ENCODE results near the gene NSMCE1. TPM values are rescaled to one million over a fixed set of nuclear protein-coding genes. Genes with fewer than 3 reads are reported as not detected.
"Not testable (repeated sequence)": the region's sequence is repeated elsewhere in the genome, so short reads cannot be mapped to it uniquely, and the experiment has no call there.

Gene NSMCE1
- total RNA-seq, 4 donors from 2014 or later = 27.7 to 41.4 (median 31.5) TPM

DNA sequence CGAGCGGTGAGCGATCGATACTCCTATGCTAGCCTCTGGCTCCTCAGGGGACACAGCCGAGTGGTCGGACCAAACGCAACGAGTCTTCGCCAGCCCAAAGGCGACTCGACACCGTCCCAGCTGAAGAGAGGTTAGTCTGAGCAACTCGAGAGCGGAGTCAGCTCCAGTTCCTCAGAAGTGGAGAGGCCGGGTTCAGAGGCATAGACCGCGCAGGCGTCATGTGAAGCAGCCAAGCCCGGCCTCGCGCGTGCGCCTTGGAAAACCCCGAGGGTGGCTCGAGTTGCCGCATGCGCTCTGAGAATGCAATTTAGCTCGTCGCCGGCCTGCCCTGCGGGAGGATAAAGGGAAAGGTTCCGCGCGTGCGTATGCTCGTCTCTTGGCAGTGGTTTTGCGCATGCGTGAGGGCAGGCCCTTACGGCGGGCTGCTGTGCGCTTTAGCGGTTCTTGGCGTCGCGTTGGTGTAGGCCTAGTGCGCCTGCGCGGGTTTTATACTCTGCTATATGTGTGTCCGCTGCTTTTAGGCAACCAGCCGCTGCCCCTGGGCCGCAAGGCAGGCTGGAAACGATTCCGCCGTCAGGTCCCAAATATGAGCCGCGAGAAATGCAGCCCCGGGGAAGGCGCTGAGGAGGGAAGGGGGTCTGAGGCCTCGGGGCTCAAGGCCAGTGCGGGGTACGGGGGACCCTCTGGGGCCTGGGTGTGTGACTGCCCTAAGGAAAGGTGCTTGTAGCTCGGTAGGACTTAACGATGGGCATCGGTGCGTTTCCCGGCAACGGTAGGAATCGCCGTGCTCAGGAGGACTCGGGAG, 64.9 kb downstream of the NSMCE1 start, which contains the start of gene KDM8:
KDM8 (plus strand) TSS at position 20 of the 805 bp plus-strand sequence. CDS start 6,598 bp downstream, outside the sequence.
- H3K4me1 ChIP-seq = peaks cover 0 to 14% (median 6%) of the 10 kb centered on the region in 4 donors
- peak within 1 kb of the TSS; percentile 91 to 99 (median 98) for H3K27ac ChIP-seq
- no peaks in the 10 kb centered on the region for H3K36me3 ChIP-seq

DNA sequence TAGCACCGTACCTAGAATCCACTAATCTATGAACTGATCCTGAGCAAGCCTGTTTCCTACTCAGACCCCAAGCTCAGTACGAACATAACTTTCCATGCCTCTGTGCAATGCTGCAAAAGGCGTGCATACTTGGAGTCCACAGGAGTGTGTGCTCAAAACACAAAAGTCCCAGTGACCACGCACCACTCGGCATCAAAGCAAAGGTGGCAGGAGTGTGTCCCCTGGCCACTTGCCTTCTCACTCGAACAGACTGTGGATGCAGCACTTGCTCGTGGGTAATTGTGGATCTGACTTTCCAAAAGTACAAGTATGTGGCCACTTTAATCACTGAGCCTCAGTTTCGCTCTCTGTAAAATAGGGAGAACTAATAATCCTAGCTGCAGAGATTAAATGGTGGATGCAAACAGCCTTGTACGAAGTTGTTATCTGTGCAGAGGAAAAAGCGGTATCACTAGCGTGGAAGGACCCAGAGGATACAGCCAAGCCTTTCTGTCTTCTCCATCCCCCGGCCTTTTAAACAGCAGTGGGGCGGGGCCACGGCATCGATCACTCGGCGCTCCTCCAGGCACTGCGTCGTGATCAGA, 65.6 kb downstream of the NSMCE1 start:
- 27% methylated on average over 17 to 19 of the region's 19 CpGs for WGBS, 2 donors
- no peaks in the 10 kb centered on the region for H3K27me3 ChIP-seq
- H3K4me3 ChIP-seq = peak overlapping the region; percentile 63 to 87 (median 74)
- peak; percentile 85 to 94 for DNase-seq (ENCODE audit: low spot score in 2 of 2)
- TF ChIP-seq EP300 (IDR thresholded peaks at IDR 0.05) (no peak), POLR2A (IDR thresholded peaks at IDR 0.05) (no peak)
- TF ChIP-seq, protein P1, sequence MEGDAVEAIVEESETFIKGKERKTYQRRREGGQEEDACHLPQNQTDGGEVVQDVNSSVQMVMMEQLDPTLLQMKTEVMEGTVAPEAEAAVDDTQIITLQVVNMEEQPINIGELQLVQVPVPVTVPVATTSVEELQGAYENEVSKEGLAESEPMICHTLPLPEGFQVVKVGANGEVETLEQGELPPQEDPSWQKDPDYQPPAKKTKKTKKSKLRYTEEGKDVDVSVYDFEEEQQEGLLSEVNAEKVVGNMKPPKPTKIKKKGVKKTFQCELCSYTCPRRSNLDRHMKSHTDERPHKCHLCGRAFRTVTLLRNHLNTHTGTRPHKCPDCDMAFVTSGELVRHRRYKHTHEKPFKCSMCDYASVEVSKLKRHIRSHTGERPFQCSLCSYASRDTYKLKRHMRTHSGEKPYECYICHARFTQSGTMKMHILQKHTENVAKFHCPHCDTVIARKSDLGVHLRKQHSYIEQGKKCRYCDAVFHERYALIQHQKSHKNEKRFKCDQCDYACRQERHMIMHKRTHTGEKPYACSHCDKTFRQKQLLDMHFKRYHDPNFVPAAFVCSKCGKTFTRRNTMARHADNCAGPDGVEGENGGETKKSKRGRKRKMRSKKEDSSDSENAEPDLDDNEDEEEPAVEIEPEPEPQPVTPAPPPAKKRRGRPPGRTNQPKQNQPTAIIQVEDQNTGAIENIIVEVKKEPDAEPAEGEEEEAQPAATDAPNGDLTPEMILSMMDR (IDR thresholded peaks at IDR 0.05) = no peak
- H3K4me1 ChIP-seq = peaks cover 0 to 14% (median 6%) of the 10 kb centered on the region in 4 donors
- no peaks in the 10 kb centered on the region for H3K36me3 ChIP-seq
- H3K27ac ChIP-seq = peak overlapping the region; percentile 91 to 99 (median 98)
- no peaks in the 10 kb centered on the region for H3K9me3 ChIP-seq

More for the DNA sequence above, 64.9 kb downstream of the NSMCE1 start, which contains the start of gene KDM8:
- H3K4me3 ChIP-seq = peak within 1 kb of the TSS; percentile 63 to 87 (median 74)
- H3K9me3 ChIP-seq = no peaks in the 10 kb centered on the region
- TF ChIP-seq, protein P1 (IDR thresholded peaks at IDR 0.05) = peak in 1 of 5 experiments; percentile 26
- TF ChIP-seq POLR2A (IDR thresholded peaks at IDR 0.05) (peak in 1 of 2 donors; percentile 72), EP300 (IDR thresholded peaks at IDR 0.05) (peak; percentile 79 to 91)
- WGBS, 2 donors = 0 to 1% methylated on average over 62 to 64 of the region's 70 CpGs
- H3K27me3 ChIP-seq = no peaks in the 10 kb centered on the region
- peak; percentile 94 to 96 for DNase-seq (ENCODE audit: low spot score in 2 of 2)

DNA sequence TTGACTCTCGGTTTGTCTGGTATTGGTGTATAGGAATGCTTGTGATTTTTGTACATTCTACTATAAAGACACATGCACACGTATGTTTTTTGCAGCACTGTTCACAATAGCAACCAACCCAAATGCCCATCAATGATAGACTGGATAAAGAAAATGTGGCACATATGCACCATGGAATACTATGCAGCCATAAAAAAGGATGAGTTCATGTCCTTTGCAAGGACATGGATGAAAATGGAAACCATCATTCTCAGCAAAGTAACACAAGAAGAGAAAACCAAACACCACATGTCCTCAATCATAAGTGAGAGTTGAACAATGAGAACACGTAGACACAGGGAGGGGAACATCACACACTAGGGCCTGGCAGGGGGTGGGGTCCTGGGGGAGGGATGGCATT, 67.7 kb downstream of the NSMCE1 start:
- not testable (repeated sequence) for H3K36me3 ChIP-seq; H3K27me3 ChIP-seq; DNase-seq (ENCODE audit: low spot score in 2 of 2); H3K27ac ChIP-seq; H3K4me3 ChIP-seq; H3K9me3 ChIP-seq
- H3K4me1 ChIP-seq = peaks cover 0 to 14% (median 6%) of the 10 kb centered on the region in 4 donors
- WGBS, 2 donors = 88 to 95% methylated on average over 3 of the region's 3 CpGs

DNA sequence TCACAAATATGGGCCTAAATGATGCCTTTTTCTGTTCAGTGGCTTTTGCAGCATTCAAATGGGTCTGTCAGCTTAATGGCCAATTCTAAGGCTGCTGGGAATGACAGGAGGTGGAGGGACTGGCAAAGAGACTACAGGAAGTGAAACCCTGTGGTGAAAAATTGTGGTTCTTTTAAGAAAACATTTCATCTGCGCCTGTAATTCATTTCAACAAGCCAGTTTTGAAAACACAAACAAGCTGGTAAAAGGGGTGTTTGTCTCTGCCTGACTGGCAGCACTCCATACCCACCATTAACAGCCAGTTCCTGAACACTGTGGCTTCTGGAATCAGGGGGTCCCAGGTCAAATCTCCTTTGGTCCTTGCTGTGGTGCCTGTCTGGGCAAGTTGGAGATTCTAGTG, 68.8 kb downstream of the NSMCE1 start:
- DNase-seq (ENCODE audit: low spot score in 2 of 2) = no peak
- Histone ChIP-seq H3K9me3 (no peaks in the 10 kb centered on the region), H3K27ac (peak overlapping the region in 1 of 4 donors; percentile 62), H3K4me1 (peaks cover 0 to 11% (median 4%) of the 10 kb centered on the region in 4 donors), H3K4me3 (no peak overlapping the region), H3K36me3 (no peaks in the 10 kb centered on the region), H3K27me3 (peaks cover 0 to 3% of the 10 kb centered on the region in 2 donors)
- TF ChIP-seq, protein P1 (IDR thresholded peaks at IDR 0.05) = no peak
- TF ChIP-seq EP300 (IDR thresholded peaks at IDR 0.05) (no peak), POLR2A (IDR thresholded peaks at IDR 0.05) (no peak)
- WGBS, 2 donors = 17 to 52% methylated on average over 1 of the region's 1 CpG

DNA sequence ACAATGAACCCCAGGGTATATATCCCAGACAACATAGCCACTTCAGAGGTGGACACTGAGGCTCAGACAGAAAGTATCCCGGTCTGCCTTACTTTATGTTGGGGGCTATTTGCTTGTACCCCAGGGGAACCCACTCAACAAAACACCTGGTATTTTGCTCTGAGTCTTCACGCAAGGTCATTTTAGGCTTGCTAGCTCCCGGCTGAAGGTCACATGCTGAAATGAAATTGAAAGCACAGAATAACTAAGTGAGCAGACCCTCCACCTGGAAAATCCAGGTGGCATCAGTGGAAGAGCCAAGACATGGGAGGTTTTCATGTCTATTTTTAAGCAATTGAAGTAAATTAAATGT, 69.4 kb downstream of the NSMCE1 start:
- no peaks in the 10 kb centered on the region for H3K9me3 ChIP-seq
- TF ChIP-seq, protein P1 (IDR thresholded peaks at IDR 0.05) = no peak
- TF ChIP-seq POLR2A (IDR thresholded peaks at IDR 0.05) (no peak), EP300 (IDR thresholded peaks at IDR 0.05) (no peak)
- WGBS, 2 donors = 75 to 85% methylated on average over 3 of the region's 3 CpGs
- no peak overlapping the region for H3K4me3 ChIP-seq
- peaks cover 0 to 6% (median 0%) of the 10 kb centered on the region in 4 donors for H3K4me1 ChIP-seq
- DNase-seq (ENCODE audit: low spot score in 2 of 2) = no peak
- H3K27me3 ChIP-seq = peaks cover 0 to 4% of the 10 kb centered on the region in 2 donors
- H3K27ac ChIP-seq = no peak overlapping the region
- no peaks in the 10 kb centered on the region for H3K36me3 ChIP-seq
